Heart left ventricle (tissue), 13 donors: Measurements from ENCODE around the gene TINAGL1.

Experiments
- CTCF ChIP-seq, 12 donors: fragments of 200-600 bp; sonication (generic) in 4 of 12; IDR thresholded peaks; one replicate each; pipeline versions ENCODE4 v1.5.0 to v1.8.0; 2018 to 2022; ENCODE audit warnings: antibody characterized with exemption in 12 of 12, mild to moderate bottlenecking in 5 of 12
- POLR2A ChIP-seq, 2 donors: fragments of 450-650 bp; IDR thresholded peaks; one replicate each; pipeline ENCODE4 v1.6.1; 2017; ENCODE audit warnings: antibody characterized with exemption in 2 of 2, mild to moderate bottlenecking in 2 of 2, moderate library complexity in 2 of 2
- donor health status: ischemic (EF 13 %, LVEDD 7.1; RV severe dilation, severe dysfunction).
- donor health status: DM: no; HTN: yes; CAD: no.
- donor health status: DM: no; HTN: no; CAD: no.
- donor health status: ischemic (EF 25% LVEDD 6.9; RV normal size, moderate dysfunction).
- donor health status: ischemic (EF 25% LVEDD 5.7; RV mildly dilated, moderate dysfunction).
- donor health status: ischemic (EF 35%, LVEDD 5.7; RV mildly dilated, moderate dysfunction).
- donor health status: nonischemic (EF 11% LVEDD 7.7; RV severe dilation, severe dysfunction).
- donor health status: DM: yes; HTN: yes; CAD: no.
- donor health status: PGD.
- donor health status: ischemic (EF 29% LVEDD 5.4; RV normal size, mild dysfunction).
- donor health status: nonischemic (EF 23%, LVEDD 6.1; RV moderate dilation, normal function).

GRCh38 chr1:31580513-31580870 is 4.2 kb downstream of the TINAGL1 start:
- TF ChIP-seq CTCF (IDR thresholded peaks at IDR 0.05) (no peak), POLR2A (IDR thresholded peaks at IDR 0.05) (no peak)
